GM21423 (cell line): ENCODE data around the gene KRTAP16-1.
"Not testable (repeated sequence)": the region's sequence is repeated elsewhere in the genome, so short reads cannot be mapped to it uniquely, and the experiment has no call there.

Experiments used
- ATAC-seq: cut with Tn5 transposase; IDR thresholded peaks from one replicate; pipeline ENCODE4 v1.9.1; 2021; ENCODE audit warnings: mild to moderate bottlenecking, moderate library complexity; ENCODE audit not compliant: unreplicated experiment

The KRTAP16-1 gene

DNA sequence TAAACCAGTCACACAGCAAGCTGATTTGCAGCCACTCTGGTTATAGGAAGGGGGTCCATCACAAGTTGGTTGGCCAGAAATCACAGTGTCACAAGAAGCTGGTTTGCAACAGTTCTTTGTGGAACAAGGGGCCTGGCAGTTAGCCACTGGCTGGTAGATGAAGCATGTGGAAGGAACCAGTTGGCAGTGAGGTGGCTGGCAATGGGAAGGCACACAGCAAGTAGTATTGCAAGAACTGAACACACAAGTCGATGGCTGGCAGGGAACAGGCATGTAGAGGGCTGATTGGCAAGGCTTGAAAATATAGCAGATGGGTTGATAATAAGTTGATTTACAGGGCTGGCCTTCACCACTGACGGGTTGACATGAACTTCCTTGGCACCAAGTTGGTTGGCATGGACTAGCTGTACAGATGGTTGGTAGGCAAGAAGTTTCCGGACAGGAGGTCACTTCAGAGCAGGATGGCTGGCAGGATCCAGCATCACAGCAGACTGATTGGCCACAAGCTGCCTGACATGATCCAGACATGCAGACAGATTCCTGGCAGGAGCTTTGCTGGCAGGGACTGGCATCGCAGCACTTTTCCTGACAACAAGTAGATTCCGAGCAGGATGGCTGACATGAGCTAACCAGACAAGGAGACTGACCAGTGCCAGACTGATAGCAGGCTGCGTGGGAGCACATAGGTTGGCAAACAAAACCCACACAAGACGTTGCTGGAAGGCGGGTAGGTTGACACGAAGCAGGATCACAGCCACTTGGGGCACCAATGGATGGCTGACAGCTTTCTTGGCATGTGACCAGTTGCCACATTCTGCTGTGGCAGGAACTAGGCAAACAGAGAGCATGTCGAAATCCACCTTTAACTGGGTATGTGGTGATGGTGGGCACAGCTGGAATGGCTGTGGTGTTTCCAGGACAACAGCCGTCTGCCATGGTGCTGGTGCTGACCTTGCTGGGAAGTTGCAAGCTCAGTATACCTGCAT is 6.9 kb downstream of the KRTAP16-1 start, which contains the start of gene KRTAP29-1:
Gene KRTAP29-1 (minus strand): TSS at position 936 of the 986 bp plus-strand sequence. CDS start 0 bp downstream, at position 936.
- ATAC-seq: no peak

- no peak for ATAC-seq
Measured at GRCh38 chr17:41301204-41301790, 7.8 kb downstream of the KRTAP16-1 start.

- ATAC-seq: no peak
Measured at GRCh38 chr17:41298458-41299135, 10.5 kb downstream of the KRTAP16-1 start.

- ATAC-seq: no peak
Measured at GRCh38 chr17:41296846-41297245, 12.3 kb downstream of the KRTAP16-1 start.

- ATAC-seq: no peak
Measured at GRCh38 chr17:41294016-41294415, 15.1 kb downstream of the KRTAP16-1 start.

GRCh38 chr17:41287050-41287449 is 22.1 kb downstream of the KRTAP16-1 start:
- ATAC-seq: no peak

DNA sequence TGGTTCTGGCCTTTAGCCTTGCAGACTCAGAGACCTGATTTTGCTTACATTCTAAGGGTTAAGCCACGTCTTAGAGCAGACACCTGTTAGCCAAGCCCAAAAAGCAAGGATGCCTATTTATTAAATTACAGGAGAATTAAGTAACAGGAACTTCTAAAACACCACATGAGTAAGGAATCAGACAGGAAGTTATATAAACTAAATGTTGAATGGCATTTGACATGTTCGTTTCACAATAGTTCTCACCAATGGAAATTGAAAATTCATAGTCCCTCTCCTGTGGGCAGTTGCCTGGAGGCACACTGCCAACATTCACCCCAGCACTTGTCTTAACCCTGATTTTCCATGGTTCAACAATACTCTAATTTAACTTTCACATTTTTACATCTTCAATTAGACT is 24.6 kb downstream of the KRTAP16-1 start:
- no peak for ATAC-seq

GRCh38 chr17:41284043-41284442 is 25.1 kb downstream of the KRTAP16-1 start:
- no peak for ATAC-seq

DNA sequence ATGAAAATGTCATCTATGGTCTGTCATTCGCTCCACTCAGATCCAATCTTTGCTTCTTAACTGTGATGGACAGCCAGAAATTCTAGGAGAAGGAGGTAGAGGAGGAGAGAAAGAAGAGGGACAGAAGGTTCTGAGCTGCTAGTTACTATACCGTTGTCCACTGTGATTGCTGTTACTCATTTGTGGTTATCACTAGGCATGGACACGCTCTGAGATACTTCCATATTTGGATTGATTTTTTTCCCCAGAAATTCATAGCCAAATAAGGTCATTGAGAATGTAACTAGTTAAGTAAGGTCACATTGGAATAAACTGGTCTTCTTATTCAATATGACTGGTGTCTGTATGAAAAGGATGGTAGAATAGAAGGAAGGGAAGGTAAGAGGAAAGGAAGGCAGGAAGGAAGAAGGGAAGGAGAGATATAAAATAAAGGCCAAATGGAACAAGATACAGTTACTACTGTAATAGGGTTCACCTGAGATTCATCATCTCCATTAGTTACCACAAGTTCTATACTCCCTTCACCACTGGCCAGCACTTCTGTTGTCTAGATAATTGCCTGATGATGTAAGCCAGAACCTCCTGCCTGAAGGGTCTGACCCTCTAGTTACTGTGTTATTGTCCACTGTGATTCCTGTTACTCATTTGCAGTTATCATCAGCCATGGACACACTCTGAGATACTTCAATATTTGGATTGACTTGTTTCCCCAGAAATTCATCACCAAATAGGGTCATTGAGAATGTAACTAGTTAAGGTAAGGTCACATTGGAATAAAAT is 30.7 kb downstream of the KRTAP16-1 start:
- no peak for ATAC-seq

DNA sequence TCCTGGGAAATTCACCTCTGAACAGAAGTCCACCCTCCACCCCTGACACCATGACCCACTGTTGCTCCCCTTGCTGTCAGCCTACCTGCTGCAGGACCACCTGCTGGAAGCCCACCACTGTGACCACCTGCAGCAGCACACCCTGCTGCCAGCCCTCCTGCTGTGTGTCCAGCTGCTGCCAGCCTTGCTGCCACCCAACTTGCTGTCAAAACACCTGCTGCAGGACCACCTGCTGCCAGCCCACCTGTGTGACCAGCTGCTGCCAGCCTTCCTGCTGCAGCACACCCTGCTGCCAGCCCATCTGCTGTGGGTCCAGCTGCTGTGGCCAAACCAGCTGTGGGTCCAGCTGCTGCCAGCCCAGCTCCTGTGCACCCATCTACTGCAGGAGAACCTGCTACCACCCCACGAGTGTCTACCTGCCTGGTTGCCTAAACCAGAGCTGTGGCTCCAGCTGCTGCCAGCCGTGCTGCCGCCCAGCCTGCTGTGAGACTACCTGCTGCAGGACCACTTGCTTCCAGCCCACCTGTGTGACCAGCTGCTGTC is 33.4 kb downstream of the KRTAP16-1 start, which contains the start of gene KRTAP9-7:
Gene KRTAP9-7 (plus strand): TSS at position 51 of the 543 bp plus-strand sequence. CDS start 0 bp downstream, at position 51.
- not testable (repeated sequence) for ATAC-seq

- ATAC-seq: no peak
Measured at GRCh38 chr17:41271858-41272257, 37.3 kb downstream of the KRTAP16-1 start.

DNA sequence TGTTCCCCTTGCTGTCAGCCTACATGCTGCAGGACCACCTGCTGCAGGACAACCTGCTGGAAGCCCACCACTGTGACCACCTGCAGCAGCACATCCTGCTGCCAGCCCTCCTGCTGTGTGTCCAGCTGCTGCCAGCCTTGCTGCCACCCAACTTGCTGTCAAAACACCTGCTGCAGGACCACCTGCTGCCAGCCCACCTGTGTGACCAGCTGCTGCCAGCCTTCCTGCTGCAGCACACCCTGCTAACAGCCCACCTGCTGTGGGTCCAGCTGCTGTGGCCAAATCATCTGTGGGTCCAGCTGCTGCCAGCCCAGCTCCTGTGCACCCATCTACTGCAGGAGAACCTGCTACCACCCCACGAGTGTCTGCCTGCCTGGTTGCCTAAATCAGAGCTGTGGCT is 37.8 kb downstream of the KRTAP16-1 start:
- not testable (repeated sequence) for ATAC-seq

DNA sequence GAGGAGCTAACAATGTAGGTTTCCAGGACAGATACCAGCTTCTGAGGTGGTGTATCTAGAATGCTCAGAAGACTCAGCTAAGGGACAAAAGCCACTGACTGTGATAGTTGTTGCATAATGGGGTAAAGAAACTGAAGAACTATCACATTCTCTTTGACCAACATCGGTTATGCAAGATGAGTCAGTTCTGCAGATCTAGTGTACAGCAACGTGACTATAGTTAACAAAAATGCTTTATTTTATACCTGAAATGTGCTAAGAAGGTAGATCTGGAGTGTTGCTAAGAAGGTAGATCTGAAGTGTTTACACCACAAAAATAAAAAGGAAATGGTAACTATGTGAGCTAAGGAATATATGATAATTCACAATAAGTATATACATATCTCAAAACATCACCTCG is 41.4 kb downstream of the KRTAP16-1 start:
- ATAC-seq: no peak

DNA sequence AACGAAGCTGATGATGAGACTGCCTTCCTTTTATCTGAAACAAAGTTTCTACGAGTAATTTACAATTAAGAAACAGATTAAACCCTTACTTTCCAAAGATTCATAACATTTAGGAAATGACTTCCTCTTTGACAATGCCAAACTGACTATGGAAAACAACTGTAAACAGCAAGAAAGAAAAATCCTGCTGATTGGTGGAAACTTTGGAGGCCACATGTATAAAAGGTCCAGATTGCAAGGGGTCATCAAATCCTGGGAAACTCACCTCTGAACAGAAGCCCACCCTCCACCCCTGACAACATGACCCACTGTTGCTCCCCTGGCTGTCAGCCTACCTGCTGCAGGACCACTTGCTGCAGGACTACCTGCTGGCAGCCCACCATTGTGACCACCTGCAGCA is 44.0 kb downstream of the KRTAP16-1 start, which contains the start of gene KRTAP9-6:
Gene KRTAP9-6 (plus strand): TSS at position 301 of the 400 bp plus-strand sequence. CDS start 0 bp downstream, at position 301.
- no peak for ATAC-seq

GRCh38 chr17:41264599-41264998 is 44.5 kb downstream of the KRTAP16-1 start:
- no peak for ATAC-seq

GRCh38 chr17:41263212-41263611 is 45.9 kb downstream of the KRTAP16-1 start:
- no peak for ATAC-seq

DNA sequence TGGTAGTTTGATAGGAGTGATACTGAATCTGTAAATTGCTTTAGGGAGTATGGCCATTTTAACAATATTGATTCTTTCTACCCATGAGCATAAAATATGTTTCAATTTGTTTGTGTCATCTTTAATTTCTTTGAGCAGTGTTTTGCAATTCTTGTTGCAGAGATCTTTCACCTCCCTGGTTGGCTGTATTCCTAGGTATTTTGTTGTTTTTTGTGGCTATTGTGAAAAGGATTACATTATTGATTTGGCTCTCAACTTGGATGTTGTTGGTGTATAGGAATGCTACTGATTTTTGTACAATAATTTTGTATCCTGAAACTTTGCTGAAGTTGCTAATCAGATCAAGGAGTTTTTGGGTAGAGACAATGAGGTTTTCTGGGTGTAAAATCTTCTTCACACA is 50.7 kb downstream of the KRTAP16-1 start:
- ATAC-seq: no peak
